HepG2 (cell line): ENCODE data around the gene LYPD4. TPM values are rescaled to one million over a fixed set of nuclear protein-coding genes. Genes with fewer than 3 reads are reported as not detected.
A peak's percentile ranks its signal among the peaks of the same experiment; 100 is the strongest.

Experiments
- ASH2L ChIP-seq: fragments of 300-600, 200-600 bp; sonication (generic); IDR thresholded peaks from 2 replicates; pipeline ENCODE4 v1.7.0; 2017; ENCODE audit warnings: low read depth, mild to moderate bottlenecking, moderate library complexity, mixed read lengths, low read length; ENCODE audit not compliant: insufficient read length
- CCAR2 ChIP-seq: fragments of 200-400 bp; formaldehyde crosslinking; optimal IDR thresholded peaks from 2 replicates; pipeline ENCODE3; 2018; ENCODE audit warnings: low read depth, mild to moderate bottlenecking, low read length, moderate library complexity
- CREB1 ChIP-seq, 2 experiments: fragments of 450-650 bp in 1 of 2; IDR thresholded peaks; 2 replicates each; pipeline ENCODE4 v1.6.1; 2016 to 2017; ENCODE audit warnings: control low read depth in 1 of 2, mild to moderate bottlenecking in 1 of 2, missing compliant biosample characterization in 1 of 2, missing genetic modification characterization in 1 of 2
- ETV5 ChIP-seq: IDR thresholded peaks from 2 replicates; pipeline ENCODE4 v1.6.1; 2018; ENCODE audit warnings: missing biosample characterization, missing genetic modification reagents, inconsistent platforms, borderline replicate concordance
- HNRNPLL ChIP-seq: fragments of 200-400 bp; formaldehyde crosslinking; IDR thresholded peaks from 2 replicates; pipeline ENCODE4 v1.6.1; 2017; ENCODE audit warnings: mild to moderate bottlenecking, low read depth, low read length; ENCODE audit not compliant: poor library complexity, severe bottlenecking
- MBNL3 ChIP-seq: fragments of 250-450 bp; sonication (Bioruptor Pico); conservative IDR thresholded peaks from 2 replicates; pipeline ENCODE4 v1.8.0; 2022; ENCODE audit warnings: mild to moderate bottlenecking, inconsistent platforms
- MTA1 ChIP-seq: sonication (generic); formaldehyde crosslinking; IDR thresholded peaks from 2 replicates; pipeline ENCODE4 v1.4.0; 2020; ENCODE audit warnings: missing genetic modification reagents, mild to moderate bottlenecking, borderline replicate concordance
- MTF1 ChIP-seq: sonication (generic); formaldehyde crosslinking; IDR thresholded peaks from 2 replicates; pipeline ENCODE4 v1.5.0; 2020; ENCODE audit warnings: missing genetic modification reagents
- NR2F1 ChIP-seq, 2 experiments: fragments of 450-650 bp in 1 of 2; formaldehyde crosslinking in 1 of 2; IDR thresholded peaks; 2 replicates each; pipeline versions ENCODE4 v1.5.0 to v1.6.1; 2016 to 2020; ENCODE audit warnings: mild to moderate bottlenecking in 1 of 2, missing compliant biosample characterization in 1 of 2, missing genetic modification reagents in 1 of 2, moderate library complexity in 1 of 2
- PHF20 ChIP-seq: sonication (generic); formaldehyde crosslinking; IDR thresholded peaks from 2 replicates; pipeline ENCODE4 v1.5.0; 2020; ENCODE audit warnings: mild to moderate bottlenecking, missing genetic modification reagents
- RNF219 ChIP-seq: sonication (generic); formaldehyde crosslinking; IDR thresholded peaks from 2 replicates; pipeline ENCODE4 v1.5.0; 2020; ENCODE audit warnings: mild to moderate bottlenecking, missing genetic modification reagents
- SNAI1 ChIP-seq: sonication (generic); formaldehyde crosslinking; IDR thresholded peaks from 2 replicates; pipeline ENCODE4 v1.5.0; 2020; ENCODE audit warnings: mild to moderate bottlenecking, missing genetic modification reagents, borderline replicate concordance
- TBX2 ChIP-seq: sonication (generic); formaldehyde crosslinking; IDR thresholded peaks from 2 replicates; pipeline ENCODE4 v1.5.0; 2020; ENCODE audit warnings: missing genetic modification reagents, mild to moderate bottlenecking, borderline replicate concordance
- TEAD2 ChIP-seq: sonication (generic); formaldehyde crosslinking; IDR thresholded peaks from 2 replicates; pipeline ENCODE4 v1.9.0; 2021; ENCODE audit warnings: missing genetic modification reagents
- THAP11 ChIP-seq: IDR thresholded peaks from 2 replicates; pipeline ENCODE4 v1.6.1; 2016; ENCODE audit warnings: missing biosample characterization, missing genetic modification reagents
- TP53 ChIP-seq: sonication (generic); formaldehyde crosslinking; conservative IDR thresholded peaks from 2 replicates; pipeline ENCODE4 v1.4.0; 2020; ENCODE audit warnings: missing genetic modification reagents
- U2AF1 ChIP-seq: fragments of 200-400 bp; formaldehyde crosslinking; optimal IDR thresholded peaks from 2 replicates; pipeline ENCODE3; 2017; ENCODE audit warnings: mild to moderate bottlenecking, low read depth, low read length
- ZBTB10 ChIP-seq: sonication (generic); formaldehyde crosslinking; IDR thresholded peaks from 2 replicates; pipeline ENCODE4 v1.4.0; 2020; ENCODE audit warnings: missing genetic modification reagents, borderline replicate concordance
- ZBTB7A ChIP-seq: sonication (generic); formaldehyde crosslinking; IDR thresholded peaks from 2 replicates; pipeline ENCODE4 v1.8.0; 2022; ENCODE audit warnings: mild to moderate bottlenecking, missing genetic modification reagents
- ZC3H13 ChIP-seq: sonication (generic); formaldehyde crosslinking; IDR thresholded peaks from 2 replicates; pipeline ENCODE4 v1.8.1; 2023; ENCODE audit warnings: mild to moderate bottlenecking, missing genetic modification reagents, moderate library complexity
- ZFY ChIP-seq: sonication (generic); formaldehyde crosslinking; IDR thresholded peaks from 2 replicates; pipeline ENCODE4 v1.4.0; 2020; ENCODE audit warnings: missing genetic modification reagents
- ZFYVE20 ChIP-seq: sonication (generic); formaldehyde crosslinking; IDR thresholded peaks from 2 replicates; pipeline ENCODE4 v1.8.0; 2023; ENCODE audit warnings: low read depth, mild to moderate bottlenecking, moderate library complexity, missing genetic modification reagents, borderline replicate concordance
- ZKSCAN8 ChIP-seq: IDR thresholded peaks from 2 replicates; pipeline ENCODE4 v1.6.1; 2016; ENCODE audit warnings: borderline replicate concordance, missing genetic modification reagents, missing compliant biosample characterization
- ZNF263 ChIP-seq: sonication (generic); formaldehyde crosslinking; IDR thresholded peaks from 2 replicates; pipeline ENCODE4 v1.4.0; 2020; ENCODE audit warnings: missing genetic modification reagents
- ZNF530 ChIP-seq: sonication (generic); formaldehyde crosslinking; IDR thresholded peaks from 2 replicates; pipeline ENCODE4 v1.5.0; 2020; ENCODE audit warnings: low read depth, mild to moderate bottlenecking, missing genetic modification reagents
- polyA plus RNA-seq, 8 experiments: library from polyadenylated mRNA; depleted of rRNA in 3 of 8; stranded (reverse) in 7 of 8; unstranded in 1 of 8; fragments of >200 nt; fragmentation: Illumina TruSeq in 4 of 8; extraction: Trizol in 4 of 8; gene quantifications; 2 replicates each; pipeline versions ENCODE4 v1.2.1 to v1.2.3, GENCODE V29; 2011 to 2016; ENCODE audit warnings: low read depth in 4 of 8, missing spikeins in 1 of 8, mixed read lengths in 1 of 8; ENCODE audit not compliant: insufficient read depth in 1 of 8
- total RNA-seq, 5 experiments: library from RNA; depleted of rRNA; stranded (reverse); fragments of >200 nt; fragmentation: Illumina TruSeq; extraction: Trizol; gene quantifications; 2 replicates each; pipeline ENCODE4 v1.2.3, GENCODE V29; 2016; ENCODE audit warnings: low read depth in 1 of 5

Gene LYPD4
- total and polyA plus RNA-seq, 2 of the 13 experiments (the other 11 are each of a cell fraction or from before 2014, with no cell fraction given): not detected

- TF ChIP-seq U2AF1 (peak; percentile 100), SNAI1 (peak; percentile 82), CREB1 (IDR thresholded peaks at IDR 0.05) (peak; percentile 60), CREB1 (CRISPR knock-in tag; IDR thresholded peaks at IDR 0.05) (peak; percentile 83), ZNF530 (CRISPR knock-in tag) (no peak), HNRNPLL (peak; percentile 85), ZNF263 (peak; percentile 91), ASH2L (peak; percentile 78), ZKSCAN8 (CRISPR knock-in tag) (peak; percentile 37; the same call in 1 of the 2 replicates), MTA1 (CRISPR knock-in tag) (no peak; the same call in 1 of the 2 replicates), ZBTB7A (CRISPR knock-in tag) (peak; percentile 54; the same call in 1 of the 2 replicates), TBX2 (CRISPR knock-in tag) (peak; percentile 81; the same call in 1 of the 2 replicates), ZBTB10 (CRISPR knock-in tag) (peak; percentile 92), CCAR2 (no peak), THAP11 (peak; percentile 96), ETV5 (peak; percentile 78; the same call in 1 of the 2 replicates), MTF1 (peak; percentile 50; the same call in 1 of the 2 replicates), ZC3H13 (peak; percentile 86), MBNL3 (CRISPR knock-in tag) (no peak), TEAD2 (CRISPR knock-in tag) (no peak), RNF219 (no peak), PHF20 (CRISPR knock-in tag) (peak; percentile 94), ZFYVE20 (CRISPR knock-in tag) (peak; percentile 56; the same call in 1 of the 2 replicates), ZFY (peak; percentile 78), NR2F1 (CRISPR knock-in tag; IDR thresholded peaks at IDR 0.05) (no peak; a peak in 1 of 4 replicates), TP53 (CRISPR knock-in tag) (no peak)
Observed at GRCh38 chr19:41883821-41884733, 39.6 kb upstream of the LYPD4 start (continued).
